Mammary epithelial cell (primary cell): ENCODE measurements around the gene DHRS2.

ENCODE experiments used
- CTCF ChIP-seq, 2 donors: IDR thresholded peaks in 1 of 2; conservative IDR thresholded peaks in 1 of 2; 2 replicates each; pipeline ENCODE4 v1.5.1; 2011 to 2012; ENCODE audit warnings: inconsistent platforms in 2 of 2, low read length in 2 of 2, mild to moderate bottlenecking in 2 of 2, control low read depth in 1 of 2, low read depth in 1 of 2; ENCODE audit not compliant: insufficient read depth in 1 of 2; ENCODE audit errors: extremely low read depth in 1 of 2
- EZH2 ChIP-seq: IDR thresholded peaks from 2 replicates; pipeline ENCODE4 v1.6.1; 2012; ENCODE audit warnings: low read length, inconsistent platforms, borderline replicate concordance

- no peak for TF ChIP-seq CTCF (conservative IDR thresholded peaks at IDR 0.05 in 1 of 2, IDR thresholded peaks at IDR 0.05 in 1 of 2; ENCODE audit: extremely low read depth in 1 of 2, insufficient read depth in 1 of 2, low read depth in 1 of 2, low read length in 2 of 2)
- TF ChIP-seq EZH2, result no peak
These were observed 46.6 kb upstream of the DHRS2 start for GRCh38 chr14:23589606-23590005.
